HG02642 (cell line): Measurements from ENCODE around the gene SCFD2.

Experiments used
- ATAC-seq: cut with Tn5 transposase; IDR thresholded peaks from one replicate; pipeline ENCODE4 v1.9.1; 2021; ENCODE audit warnings: mild to moderate bottlenecking; ENCODE audit not compliant: unreplicated experiment, poor library complexity

SCFD2 gene

GRCh38 chr4:53121264-53121865, 244.5 kb downstream of the SCFD2 start:
- no peak for ATAC-seq

GRCh38 chr4:53120778-53121177, 245.1 kb downstream of the SCFD2 start:
- ATAC-seq: no peak

GRCh38 chr4:53119680-53120079, 246.2 kb downstream of the SCFD2 start:
- ATAC-seq: no peak

GRCh38 chr4:53118676-53119075, 247.2 kb downstream of the SCFD2 start:
- no peak for ATAC-seq

- ATAC-seq: no peak
Observed at GRCh38 chr4:53116954-53117353, 248.9 kb downstream of the SCFD2 start.

- ATAC-seq: no peak
Observed at GRCh38 chr4:53113431-53114225, 252.2 kb downstream of the SCFD2 start.

- no peak for ATAC-seq
Observed at GRCh38 chr4:53105313-53105712, 260.5 kb downstream of the SCFD2 start.

GRCh38 chr4:53103481-53103880, 262.4 kb downstream of the SCFD2 start:
- ATAC-seq: no peak

- ATAC-seq: no peak
Observed at GRCh38 chr4:53101191-53101581, 264.7 kb downstream of the SCFD2 start.

- ATAC-seq: no peak
Observed at GRCh38 chr4:53100501-53101190, 265.2 kb downstream of the SCFD2 start.

GRCh38 chr4:53098681-53099121, 267.2 kb downstream of the SCFD2 start:
- ATAC-seq: no peak

GRCh38 chr4:53094040-53094439, 271.8 kb downstream of the SCFD2 start:
- ATAC-seq: no peak

- no peak for ATAC-seq
Observed at GRCh38 chr4:53089936-53090729, 275.7 kb downstream of the SCFD2 start.

GRCh38 chr4:53088152-53088551, 277.7 kb downstream of the SCFD2 start:
- no peak for ATAC-seq

- ATAC-seq: no peak
Observed at GRCh38 chr4:53076374-53076958, 289.4 kb downstream of the SCFD2 start.

GRCh38 chr4:53075162-53075785, 290.6 kb downstream of the SCFD2 start:
- no peak for ATAC-seq

- ATAC-seq: no peak
Observed at GRCh38 chr4:53068755-53069330, 297.0 kb downstream of the SCFD2 start.

- ATAC-seq: no peak
Observed at GRCh38 chr4:53067125-53067802, 298.6 kb downstream of the SCFD2 start.

GRCh38 chr4:53066155-53066554, 299.7 kb downstream of the SCFD2 start:
- no peak for ATAC-seq
